MM.1S (cell line): ENCODE results near the gene DNPH1.

ENCODE experiments used
- CTCF ChIP-seq: fragments of 300-600 bp; sonication (generic); IDR thresholded peaks from 2 replicates; pipeline ENCODE4 v1.5.1; 2016; ENCODE audit warnings: antibody characterized with exemption, low read length, mixed read lengths
- EZH2 ChIP-seq: fragments of 300-600 bp; sonication (generic); optimal IDR thresholded peaks from 2 replicates; pipeline ENCODE3; 2017; ENCODE audit warnings: low read depth, mild to moderate bottlenecking, antibody characterized with exemption, low read length, mixed read lengths

- TF ChIP-seq CTCF, result no peak
- no peak for TF ChIP-seq EZH2
Observed at GRCh38 chr6:43196337-43196736, 32.9 kb downstream of the DNPH1 start.
